GM21367 (cell line): ENCODE data around the gene GARIN6.
"Not testable (repeated sequence)": the region's sequence is repeated elsewhere in the genome, so short reads cannot be mapped to it uniquely, and the experiment has no call there.

Source experiments
- ATAC-seq: cut with Tn5 transposase; IDR thresholded peaks from one replicate; pipeline ENCODE4 v1.9.1; 2021; ENCODE audit not compliant: unreplicated experiment

GARIN6 gene

DNA sequence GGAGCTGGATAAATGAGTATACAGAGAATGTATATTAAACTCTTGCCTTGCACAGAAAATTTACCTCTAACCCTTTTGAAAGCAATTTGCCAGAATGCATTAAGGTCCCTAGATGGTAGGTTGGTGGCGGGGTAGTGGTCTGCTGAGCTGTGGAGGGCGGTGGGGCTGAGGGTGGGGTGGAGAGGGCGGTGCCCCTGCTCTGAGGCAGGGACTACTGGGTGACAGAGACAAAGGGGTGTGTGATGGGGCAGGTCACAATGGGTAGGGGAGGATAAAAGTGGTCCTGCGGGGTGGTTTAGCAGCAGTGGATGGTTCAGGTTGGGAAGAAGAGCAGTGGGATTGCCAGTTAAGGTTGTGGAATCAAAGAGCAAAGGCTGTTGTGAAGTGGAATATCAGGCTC lies at the start of gene GARIN6:
Gene GARIN6 (plus strand): TSS at position 301 of the 400 bp plus-strand sequence. CDS start 422 bp downstream, outside the sequence.
- ATAC-seq: no peak

DNA sequence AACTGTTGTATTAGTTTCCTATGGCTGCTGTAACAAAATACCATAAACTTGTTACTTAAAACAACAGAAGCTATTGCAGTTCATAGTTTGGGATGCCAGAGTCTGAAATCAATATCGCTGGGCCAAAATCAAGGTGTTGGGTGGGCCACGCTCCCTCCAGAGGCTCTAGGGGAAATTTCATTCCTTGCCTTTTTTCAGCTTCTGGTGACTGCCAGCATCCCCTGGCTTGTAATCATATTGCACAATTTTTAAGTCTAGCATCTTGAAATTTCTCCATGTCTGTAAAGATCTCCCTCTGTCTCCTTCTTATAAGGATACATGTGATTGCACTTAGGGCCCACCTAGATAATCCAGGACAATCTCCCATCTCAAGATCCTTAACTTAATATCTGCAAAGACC lies 48.8 kb upstream of the GARIN6 start:
- no peak for ATAC-seq

- ATAC-seq: peak; percentile 81
Measured at GRCh38 chr12:99600388-99600787, 47.2 kb upstream of the GARIN6 start.

DNA sequence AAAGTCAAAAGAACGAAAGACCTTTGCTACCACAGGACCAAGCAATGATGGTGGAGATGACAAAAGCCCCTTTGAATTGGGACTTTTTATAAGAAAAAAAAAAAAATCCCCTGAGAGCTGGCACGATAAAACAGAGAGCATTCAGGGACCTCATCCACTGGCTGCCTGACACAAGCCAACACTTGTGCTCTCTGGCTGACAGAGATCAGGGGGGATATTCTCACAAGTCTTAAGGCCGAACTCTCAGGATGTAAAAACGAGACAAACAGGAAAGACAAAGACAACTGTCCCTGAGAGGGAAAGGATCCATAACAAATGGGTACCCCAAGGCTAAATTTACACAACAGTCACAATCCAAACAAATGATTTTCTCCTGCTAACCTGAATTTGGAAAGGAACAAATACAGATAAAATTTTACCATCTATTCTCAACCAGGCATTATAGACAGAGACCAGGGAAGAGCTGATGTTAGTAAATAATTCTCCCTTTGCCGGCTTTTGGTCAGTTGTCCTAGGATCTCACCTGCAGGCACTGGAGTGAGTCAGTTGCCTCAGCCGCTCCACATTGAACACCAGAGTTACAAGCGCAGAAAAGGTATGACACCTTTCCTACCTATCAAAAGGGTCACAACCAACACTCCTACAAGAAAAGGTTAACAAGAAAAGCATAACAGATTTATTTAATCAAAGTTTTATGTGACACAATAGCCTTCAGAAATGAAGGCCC lies 37.9 kb upstream of the GARIN6 start:
- no peak for ATAC-seq

DNA sequence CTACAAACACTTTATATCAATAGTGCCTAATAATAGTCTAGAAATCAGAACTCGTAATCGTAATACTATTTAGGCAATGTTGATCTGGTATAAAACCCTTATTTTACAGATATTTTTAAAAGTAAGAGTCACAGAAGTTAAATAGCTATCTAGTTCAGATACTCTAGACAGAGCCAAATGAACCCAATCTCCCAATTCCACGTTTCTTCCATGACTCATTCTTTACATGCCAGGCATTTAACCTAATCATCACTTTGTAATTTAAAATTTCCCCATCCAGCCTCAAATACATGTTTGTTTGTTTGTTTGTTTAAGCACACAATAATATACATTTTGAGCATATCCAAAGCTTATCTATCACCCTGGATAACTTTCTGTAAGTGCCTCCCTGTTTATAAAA lies 36.4 kb upstream of the GARIN6 start:
- no peak for ATAC-seq

- ATAC-seq: no peak
Measured at GRCh38 chr12:99611599-99611998, 36.0 kb upstream of the GARIN6 start.

GRCh38 chr12:99618657-99619056 lies 28.9 kb upstream of the GARIN6 start:
- no peak for ATAC-seq

- peak; percentile 100 for ATAC-seq
Measured at GRCh38 chr12:99619389-99620158, 28.0 kb upstream of the GARIN6 start.

DNA sequence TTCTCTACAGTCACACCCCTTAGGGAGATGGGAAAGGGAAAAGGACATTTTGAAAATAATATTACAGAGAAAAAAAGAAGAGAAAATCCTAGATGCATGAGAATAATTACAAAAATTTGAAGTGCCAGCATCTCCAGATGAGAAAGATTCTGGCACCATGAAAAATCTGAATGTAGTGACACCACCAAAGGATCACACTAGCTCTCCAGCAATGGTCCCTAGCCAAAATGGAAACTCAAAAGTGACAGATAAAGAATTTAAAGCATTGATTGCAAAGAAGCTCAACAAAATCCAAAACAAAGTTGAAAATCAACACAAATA lies 27.4 kb upstream of the GARIN6 start:
- ATAC-seq: no peak

GRCh38 chr12:99624591-99624990 lies 23.0 kb upstream of the GARIN6 start:
- ATAC-seq: not testable (repeated sequence)

DNA sequence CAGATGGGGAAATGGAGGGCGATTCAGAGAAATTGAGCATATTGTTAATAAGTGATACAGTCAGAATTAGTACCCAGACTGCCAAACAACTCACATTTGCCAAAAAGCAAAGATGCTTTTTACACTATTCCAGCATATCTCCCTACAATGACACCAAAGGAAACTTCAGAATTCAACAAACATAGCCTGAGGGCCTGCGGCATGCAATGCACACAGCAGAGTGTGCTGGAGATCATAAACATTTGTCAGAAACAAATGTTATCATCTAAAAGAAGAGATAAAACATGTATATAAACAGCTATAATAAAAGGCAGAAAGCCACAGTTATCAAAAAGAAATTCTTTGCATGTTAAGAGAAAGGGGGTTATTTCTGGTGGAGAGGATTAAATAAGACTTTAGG lies 20.1 kb upstream of the GARIN6 start:
- ATAC-seq: no peak

DNA sequence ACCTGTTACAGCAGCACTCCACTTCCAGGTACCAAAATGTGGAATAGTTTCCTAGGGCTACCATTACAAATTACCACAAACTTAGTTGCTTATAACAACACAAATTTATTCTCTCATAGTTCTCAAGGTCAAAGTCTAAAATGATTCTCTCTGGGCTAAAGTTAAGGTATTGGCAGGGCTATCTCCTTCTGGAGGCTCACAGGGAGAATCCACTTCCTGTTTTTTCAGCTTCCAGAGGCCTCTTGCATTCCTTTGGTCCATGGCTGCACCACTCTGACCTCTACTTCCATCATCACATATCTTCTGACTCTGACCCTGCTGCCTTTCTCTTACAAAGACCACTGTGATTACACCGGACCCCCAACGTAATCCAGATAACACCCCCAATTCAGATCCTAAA lies 2.9 kb upstream of the GARIN6 start:
- no peak for ATAC-seq

DNA sequence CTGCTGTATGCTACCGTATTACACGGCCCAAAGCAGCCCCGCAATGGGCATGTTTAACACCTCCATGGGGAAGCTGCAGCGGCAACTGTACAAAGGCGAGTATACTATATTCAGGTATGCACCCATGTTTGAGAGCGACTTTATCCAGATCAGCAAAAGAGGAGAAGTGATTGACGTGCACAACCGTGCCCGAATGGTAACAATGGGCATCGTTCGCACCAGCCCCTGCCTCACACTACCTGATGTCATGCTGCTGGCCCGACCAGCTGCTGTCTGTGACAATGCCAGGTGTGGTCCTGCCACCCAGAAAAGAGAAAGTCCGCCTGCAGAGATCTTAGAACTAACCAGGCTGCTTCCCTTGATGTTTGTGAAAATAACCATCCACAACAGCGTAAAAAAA lies 630 bp downstream of the GARIN6 start:
- no peak for ATAC-seq

GRCh38 chr12:99649551-99649950 lies 2.0 kb downstream of the GARIN6 start:
- ATAC-seq: no peak

GRCh38 chr12:99658671-99659349 lies 11.3 kb downstream of the GARIN6 start:
- no peak for ATAC-seq

- ATAC-seq: no peak
Measured at GRCh38 chr12:99670635-99671034, 23.1 kb downstream of the GARIN6 start.

GRCh38 chr12:99680276-99680675 lies 32.7 kb downstream of the GARIN6 start:
- ATAC-seq: no peak

DNA sequence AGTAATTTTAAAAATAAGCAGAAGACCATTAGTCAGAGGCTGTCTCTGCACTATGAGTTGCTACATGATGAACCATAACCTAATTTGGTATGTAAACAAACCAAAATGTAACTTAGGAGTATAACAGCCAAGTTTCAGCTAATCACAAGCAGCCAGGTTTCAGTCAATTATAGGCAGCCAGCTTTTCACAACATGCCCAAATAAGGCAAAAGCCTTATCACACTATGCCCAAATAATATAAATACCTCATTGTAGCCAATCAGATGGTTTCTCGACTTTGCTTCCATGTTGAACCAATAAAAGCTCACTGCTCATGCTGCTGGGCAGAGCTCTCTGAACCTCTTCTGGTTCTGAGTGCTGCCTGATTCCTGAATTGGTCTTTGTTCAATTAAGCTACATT lies 38.6 kb downstream of the GARIN6 start:
- ATAC-seq: no peak

DNA sequence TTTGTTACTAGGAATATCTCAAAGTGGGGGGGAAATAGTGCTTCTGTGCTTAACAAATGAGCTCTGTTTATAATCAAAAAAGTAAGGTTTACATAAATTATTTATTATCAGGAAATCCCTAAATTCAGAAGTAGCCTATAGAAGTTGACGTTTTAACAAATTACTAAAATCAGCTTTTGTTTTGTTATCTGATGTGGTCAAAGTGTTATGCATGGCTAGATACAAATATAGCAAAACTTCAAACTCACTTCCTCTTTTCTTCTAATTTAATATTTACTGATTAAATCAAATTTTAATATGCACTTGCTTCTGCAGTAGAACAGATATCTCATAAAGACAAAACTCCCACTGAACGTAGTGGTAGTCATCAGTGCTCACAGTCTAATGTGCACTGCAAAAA lies 47.5 kb downstream of the GARIN6 start:
- ATAC-seq: no peak
